SK-N-SH treated with all-trans-retinoic acid at 6 μM for 48 hours (cell line): ENCODE data around the gene SFT2D1.

Experiments
- ARNTL ChIP-seq: fragments of 450-650 bp; formaldehyde crosslinking; IDR thresholded peaks from 2 replicates; pipeline ENCODE4 v1.5.0; 2020; ENCODE audit warnings: low read depth, mild to moderate bottlenecking, moderate library complexity, borderline replicate concordance
- ISL1 ChIP-seq: fragments of 250-450 bp; sonication (Bioruptor Pico); IDR thresholded peaks from 2 replicates; pipeline ENCODE4 v2.1.2; 2022; ENCODE audit warnings: mild to moderate bottlenecking, moderate library complexity
- PATZ1 ChIP-seq: fragments of 250-450 bp; sonication (Bioruptor Pico); IDR thresholded peaks from 2 replicates; pipeline ENCODE4 v1.8.0; 2020; ENCODE audit warnings: mild to moderate bottlenecking, moderate library complexity, borderline replicate concordance
- RARB ChIP-seq: fragments of 250-450 bp; sonication (Bioruptor Pico); IDR thresholded peaks from 2 replicates; pipeline ENCODE4 v1.8.0; 2021; ENCODE audit warnings: mild to moderate bottlenecking, moderate library complexity
- TCF4 ChIP-seq: fragments of 250-450 bp; sonication (Bioruptor Pico); IDR thresholded peaks from 2 replicates; pipeline ENCODE4 v1.8.0; 2021; ENCODE audit warnings: mild to moderate bottlenecking, moderate library complexity, borderline replicate concordance
- TOX ChIP-seq: fragments of 250-450 bp; sonication (Bioruptor Pico); IDR thresholded peaks from 2 replicates; pipeline ENCODE4 v1.8.0; 2021; ENCODE audit warnings: mild to moderate bottlenecking, moderate library complexity, borderline replicate concordance
- TSHZ2 ChIP-seq: fragments of 250-450 bp; sonication (Bioruptor Pico); IDR thresholded peaks from 2 replicates; pipeline ENCODE4 v1.5.0; 2020; ENCODE audit warnings: mild to moderate bottlenecking, moderate library complexity
- ZC3H10 ChIP-seq: fragments of 250-450 bp; sonication (Bioruptor Pico); IDR thresholded peaks from 2 replicates; pipeline ENCODE4 v1.5.1; 2021; ENCODE audit warnings: mild to moderate bottlenecking, moderate library complexity
- ZFP30 ChIP-seq: fragments of 450-650 bp; formaldehyde crosslinking; IDR thresholded peaks from 2 replicates; pipeline ENCODE4 v1.5.0; 2022; ENCODE audit warnings: mild to moderate bottlenecking, moderate library complexity
- TF ChIP-seq, protein P1 (sequence below): fragments of 250-450 bp; sonication (Bioruptor Pico); IDR thresholded peaks from 2 replicates; pipeline ENCODE4 v1.5.1; 2020; ENCODE audit warnings: low read depth, mild to moderate bottlenecking, moderate library complexity

- no peak for TF ChIP-seq TOX (CRISPR knock-in tag)
- no peak for TF ChIP-seq ZC3H10 (CRISPR knock-in tag)
- no peak for TF ChIP-seq ZFP30
- no peak for TF ChIP-seq ARNTL
- TF ChIP-seq RARB: no peak
- TF ChIP-seq TSHZ2 (CRISPR knock-in tag): no peak
- no peak for TF ChIP-seq TCF4 (CRISPR knock-in tag)
- no peak for TF ChIP-seq PATZ1 (CRISPR knock-in tag)
- TF ChIP-seq, protein P1, sequence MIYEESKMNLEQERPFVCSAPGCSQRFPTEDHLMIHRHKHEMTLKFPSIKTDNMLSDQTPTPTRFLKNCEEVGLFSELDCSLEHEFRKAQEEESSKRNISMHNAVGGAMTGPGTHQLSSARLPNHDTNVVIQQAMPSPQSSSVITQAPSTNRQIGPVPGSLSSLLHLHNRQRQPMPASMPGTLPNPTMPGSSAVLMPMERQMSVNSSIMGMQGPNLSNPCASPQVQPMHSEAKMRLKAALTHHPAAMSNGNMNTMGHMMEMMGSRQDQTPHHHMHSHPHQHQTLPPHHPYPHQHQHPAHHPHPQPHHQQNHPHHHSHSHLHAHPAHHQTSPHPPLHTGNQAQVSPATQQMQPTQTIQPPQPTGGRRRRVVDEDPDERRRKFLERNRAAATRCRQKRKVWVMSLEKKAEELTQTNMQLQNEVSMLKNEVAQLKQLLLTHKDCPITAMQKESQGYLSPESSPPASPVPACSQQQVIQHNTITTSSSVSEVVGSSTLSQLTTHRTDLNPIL: no peak
- no peak for TF ChIP-seq ISL1 (CRISPR knock-in tag)
Observed at GRCh38 chr6:166308769-166309589, 33.4 kb downstream of the SFT2D1 start.
